Fibroblast of lung (primary cell): Measurements from ENCODE around the gene ITGAL. TPM values are rescaled to one million over a fixed set of nuclear protein-coding genes. Genes with fewer than 3 reads are reported as not detected.
"Not testable (repeated sequence)": the region's sequence is repeated elsewhere in the genome, so short reads cannot be mapped to it uniquely, and the experiment has no call there.

Experiments used
- DNase-seq, 2 donors: peaks; one replicate each; pipeline versions ENCODE4 v3.0.0 to v3.0.0-alpha.2; 2010; ENCODE audit warnings: low read depth in 2 of 2
- H2AFZ ChIP-seq: 2 replicates; pipeline ENCODE4 v1.5.1; 2012; ENCODE audit warnings: low read length, control low read depth, inconsistent platforms
- H3K27ac ChIP-seq: 2 replicates; pipeline ENCODE4 v1.5.1; 2011; ENCODE audit warnings: low read length, control low read depth; ENCODE audit not compliant: insufficient read depth
- H3K27me3 ChIP-seq: 2 replicates; pipeline ENCODE4 v1.5.1; 2011; ENCODE audit warnings: mild to moderate bottlenecking, low read length; ENCODE audit not compliant: control insufficient read depth, insufficient read depth
- H3K36me3 ChIP-seq: 2 replicates; pipeline ENCODE4 v1.5.1; 2011; ENCODE audit warnings: low read length; ENCODE audit not compliant: control insufficient read depth, insufficient read depth
- H3K4me1 ChIP-seq: 2 replicates; pipeline ENCODE4 v1.5.1; 2011; ENCODE audit warnings: low read length; ENCODE audit not compliant: control insufficient read depth, insufficient read depth; ENCODE audit errors: extremely low read depth
- H3K4me2 ChIP-seq: 2 replicates; pipeline ENCODE4 v1.5.1; 2011; ENCODE audit warnings: low read length, control low read depth; ENCODE audit not compliant: insufficient read depth; ENCODE audit errors: extremely low read depth
- H3K4me3 ChIP-seq, 4 experiments: fragments of 200-600 bp in 1 of 4; sonication (generic) in 1 of 4; replicated peaks in 1 of 4; 2 replicates each; pipeline ENCODE4 v1.5.1; 2011 to 2016; ENCODE audit warnings: low read length in 4 of 4, low read depth in 3 of 4, mild to moderate bottlenecking in 3 of 4, control low read depth in 2 of 4, inconsistent platforms in 1 of 4, mixed read lengths in 1 of 4; ENCODE audit not compliant: insufficient read depth in 1 of 4; ENCODE audit errors: control extremely low read depth in 1 of 4
- H3K79me2 ChIP-seq: 2 replicates; pipeline ENCODE4 v1.5.1; 2012; ENCODE audit warnings: mild to moderate bottlenecking, low read length, inconsistent platforms; ENCODE audit not compliant: control insufficient read depth, insufficient read depth
- H3K9ac ChIP-seq: 2 replicates; pipeline ENCODE4 v1.5.1; 2011; ENCODE audit warnings: mild to moderate bottlenecking, low read length, control low read depth; ENCODE audit not compliant: insufficient read depth
- H3K9me3 ChIP-seq: 2 replicates; pipeline ENCODE4 v1.5.1; 2012; ENCODE audit warnings: low read depth, low read length; ENCODE audit not compliant: control insufficient read depth, insufficient read depth
- H4K20me1 ChIP-seq: 2 replicates; pipeline ENCODE4 v1.5.1; 2011; ENCODE audit warnings: low read length; ENCODE audit not compliant: control insufficient read depth, insufficient read depth; ENCODE audit errors: extremely low read depth
- CTCF ChIP-seq, 2 donors: IDR thresholded peaks in 1 of 2; conservative IDR thresholded peaks in 1 of 2; 1 replicate in 1 of 2; 2 replicates in 1 of 2; pipeline ENCODE4 v1.5.1; 2011 to 2012; ENCODE audit warnings: low read length in 2 of 2, control low read depth in 1 of 2, inconsistent platforms in 1 of 2, low read depth in 1 of 2, mild to moderate bottlenecking in 1 of 2
- EZH2 ChIP-seq: IDR thresholded peaks from 2 replicates; pipeline ENCODE4 v1.5.1; 2012; ENCODE audit warnings: low read length, control low read depth, mild to moderate bottlenecking; ENCODE audit errors: missing control alignments
- polyA plus RNA-seq, 2 donors: library from polyadenylated mRNA; depleted of rRNA in 1 of 2; stranded (reverse) in 1 of 2; unstranded in 1 of 2; fragments of >200 nt; gene quantifications; 2 replicates each; pipeline ENCODE4 v1.2.1, GENCODE V29; 2011 to 2012; ENCODE audit warnings: missing spikeins in 1 of 2
- total RNA-seq: library from RNA; depleted of rRNA; stranded (reverse); fragments of >200 nt; gene quantifications from 2 replicates; pipeline ENCODE4 v1.2.1, GENCODE V29; 2014

The ITGAL gene
- total and polyA plus RNA-seq, 2 donors (not counting 1 experiment from before 2014, with no cell fraction given): not detected

DNA sequence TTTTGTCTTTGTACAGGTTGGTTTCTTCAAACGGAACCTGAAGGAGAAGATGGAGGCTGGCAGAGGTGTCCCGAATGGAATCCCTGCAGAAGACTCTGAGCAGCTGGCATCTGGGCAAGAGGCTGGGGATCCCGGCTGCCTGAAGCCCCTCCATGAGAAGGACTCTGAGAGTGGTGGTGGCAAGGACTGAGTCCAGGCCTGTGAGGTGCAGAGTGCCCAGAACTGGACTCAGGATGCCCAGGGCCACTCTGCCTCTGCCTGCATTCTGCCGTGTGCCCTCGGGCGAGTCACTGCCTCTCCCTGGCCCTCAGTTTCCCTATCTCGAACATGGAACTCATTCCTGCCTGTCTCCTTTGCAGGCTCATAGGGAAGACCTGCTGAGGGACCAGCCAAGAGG, 48.9 kb downstream of the ITGAL start:
- Histone ChIP-seq H3K36me3 (peaks cover 7% of the 10 kb centered on the region), H3K9me3 (no peaks in the 10 kb centered on the region), H3K27ac (no peak overlapping the region), H2AFZ (no peak overlapping the region), H3K79me2 (no peaks in the 10 kb centered on the region), H3K4me1 (no peaks in the 10 kb centered on the region), H3K27me3 (no peaks in the 10 kb centered on the region), H3K4me2 (no peak overlapping the region), H4K20me1 (no peaks in the 10 kb centered on the region), H3K4me3 (no peak overlapping the region), H3K9ac (no peak overlapping the region)
- DNase-seq: no peak
- TF ChIP-seq EZH2 (no peak), CTCF (conservative IDR thresholded peaks at IDR 0.05 in 1 of 2, IDR thresholded peaks at IDR 0.05 in 1 of 2; ENCODE audit: low read depth in 1 of 2, low read length in 2 of 2) (no peak)

DNA sequence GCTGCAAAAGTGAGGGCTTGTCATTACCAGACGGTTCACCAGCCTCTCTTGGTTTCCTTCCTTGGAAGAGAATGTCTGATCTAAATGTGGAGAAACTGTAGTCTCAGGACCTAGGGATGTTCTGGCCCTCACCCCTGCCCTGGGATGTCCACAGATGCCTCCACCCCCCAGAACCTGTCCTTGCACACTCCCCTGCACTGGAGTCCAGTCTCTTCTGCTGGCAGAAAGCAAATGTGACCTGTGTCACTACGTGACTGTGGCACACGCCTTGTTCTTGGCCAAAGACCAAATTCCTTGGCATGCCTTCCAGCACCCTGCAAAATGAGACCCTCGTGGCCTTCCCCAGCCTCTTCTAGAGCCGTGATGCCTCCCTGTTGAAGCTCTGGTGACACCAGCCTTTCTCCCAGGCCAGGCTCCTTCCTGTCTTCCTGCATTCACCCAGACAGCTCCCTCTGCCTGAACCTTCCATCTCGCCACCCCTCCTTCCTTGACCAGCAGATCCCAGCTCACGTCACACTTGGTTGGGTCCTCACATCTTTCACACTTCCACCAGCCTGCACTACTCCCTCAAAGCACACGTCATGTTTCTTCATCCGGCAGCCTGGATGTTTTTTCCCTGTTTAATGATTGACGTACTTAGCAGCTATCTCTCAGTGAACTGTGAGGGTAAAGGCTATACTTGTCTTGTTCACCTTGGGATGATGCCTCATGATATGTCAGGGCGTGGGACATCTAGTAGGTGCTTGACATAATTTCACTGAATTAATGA, 49.5 kb downstream of the ITGAL start:
- no peaks in the 10 kb centered on the region for H3K27me3 ChIP-seq
- no peaks in the 10 kb centered on the region for H4K20me1 ChIP-seq
- H3K27ac ChIP-seq: no peak overlapping the region
- no peaks in the 10 kb centered on the region for H3K79me2 ChIP-seq
- H3K36me3 ChIP-seq: peaks cover 7% of the 10 kb centered on the region
- no peaks in the 10 kb centered on the region for H3K9me3 ChIP-seq
- no peak overlapping the region for H2AFZ ChIP-seq
- no peak overlapping the region for H3K4me3 ChIP-seq
- H3K4me2 ChIP-seq: no peak overlapping the region
- H3K4me1 ChIP-seq: no peaks in the 10 kb centered on the region
- DNase-seq: no peak
- TF ChIP-seq EZH2 (no peak), CTCF (conservative IDR thresholded peaks at IDR 0.05 in 1 of 2, IDR thresholded peaks at IDR 0.05 in 1 of 2; ENCODE audit: low read depth in 1 of 2, low read length in 2 of 2) (no peak)
- H3K9ac ChIP-seq: no peak overlapping the region

DNA sequence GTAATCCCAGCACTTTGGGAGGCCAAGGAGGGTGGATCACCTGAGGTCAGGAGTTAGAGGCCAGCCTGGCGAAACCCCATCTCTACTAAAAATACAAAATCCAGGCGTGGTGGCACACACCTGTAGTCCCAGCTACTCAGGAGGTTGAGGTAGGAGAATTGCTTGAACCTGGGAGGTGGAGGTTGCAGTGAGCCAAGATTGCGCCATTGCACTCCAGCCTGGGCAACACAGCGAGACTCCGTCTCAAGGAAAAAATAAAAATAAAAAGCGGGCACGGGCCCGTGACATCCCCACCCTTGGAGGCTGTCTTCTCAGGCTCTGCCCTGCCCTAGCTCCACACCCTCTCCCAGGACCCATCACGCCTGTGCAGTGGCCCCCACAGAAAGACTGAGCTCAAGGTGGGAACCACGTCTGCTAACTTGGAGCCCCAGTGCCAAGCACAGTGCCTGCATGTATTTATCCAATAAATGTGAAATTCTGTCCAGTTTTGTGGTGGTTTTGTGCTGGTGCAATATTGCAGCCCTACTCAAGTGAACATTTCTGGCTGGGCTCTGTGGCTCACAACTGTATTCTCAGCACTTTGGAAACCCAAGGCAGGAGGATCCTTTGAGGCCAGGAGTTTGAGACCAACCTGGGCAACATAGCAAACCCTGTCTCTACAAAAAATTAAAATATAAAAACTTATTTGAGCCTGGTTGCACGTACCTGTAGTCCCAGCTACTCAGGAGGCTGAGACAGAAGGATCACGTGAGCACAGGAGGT, 50.3 kb downstream of the ITGAL start:
- H3K9ac ChIP-seq, H2AFZ ChIP-seq, H3K9me3 ChIP-seq, H3K36me3 ChIP-seq, H3K4me1 ChIP-seq, H3K27ac ChIP-seq, H4K20me1 ChIP-seq, H3K79me2 ChIP-seq, H3K4me3 ChIP-seq, DNase-seq, H3K27me3 ChIP-seq, H3K4me2 ChIP-seq: not testable (repeated sequence)
